ENCODE measurements around the gene PDCD11.

- TF ChIP-seq GATA2 (IDR thresholded peaks at IDR 0.05; ENCODE audit: low read depth, low read length) (no peak), GATA3 (IDR thresholded peaks at IDR 0.05; ENCODE audit: low read depth, low read length) (no peak)
Measured at GRCh38 chr10:103493362-103493915, 97.0 kb downstream of the PDCD11 start, which contains the start of gene NEURL1.

All from SH-SY5Y (cell line).